IMR-90 (cell line): ENCODE data around the gene SCFD2.

ENCODE experiments used
- CEBPB ChIP-seq: IDR thresholded peaks from 2 replicates; pipeline ENCODE4 v1.6.1; 2012; ENCODE audit warnings: low read depth, low read length, improper control_type of control experiment
- CTCF ChIP-seq: conservative IDR thresholded peaks from 2 replicates; pipeline ENCODE4 v1.5.1; 2012; ENCODE audit warnings: mild to moderate bottlenecking, low read depth, low read length, improper control_type of control experiment
- RAD21 ChIP-seq: IDR thresholded peaks from 2 replicates; pipeline ENCODE4 v1.6.1; 2012; ENCODE audit warnings: low read length, improper control_type of control experiment

DNA sequence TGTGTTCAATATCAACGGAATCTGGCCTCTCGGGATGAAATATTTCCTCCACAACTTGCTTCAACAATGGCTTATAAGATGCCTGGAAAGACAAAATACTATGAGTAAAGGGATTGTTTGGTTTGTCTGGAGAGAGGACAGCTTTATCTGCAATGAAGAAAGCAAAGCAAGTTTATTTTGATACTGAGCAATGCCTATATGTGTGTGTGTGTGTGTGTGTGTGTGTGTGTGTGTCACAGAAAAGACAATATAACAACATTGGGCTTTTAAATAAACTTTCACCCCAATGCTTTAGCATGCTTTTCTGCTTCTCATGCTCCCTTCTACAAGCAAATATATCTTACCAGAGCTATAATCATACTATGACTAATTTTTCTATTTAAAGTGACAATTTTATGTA lies 458.4 kb downstream of the SCFD2 start:
- TF ChIP-seq RAD21: no peak
- TF ChIP-seq CTCF: no peak
- no peak for TF ChIP-seq CEBPB
